HG02943 (cell line): ENCODE results near the gene PLP2.
"Not testable (repeated sequence)": the region's sequence is repeated elsewhere in the genome, so short reads cannot be mapped to it uniquely, and the experiment has no call there.

ENCODE experiments used
- ATAC-seq: cut with Tn5 transposase; IDR thresholded peaks from one replicate; pipeline ENCODE4 v1.9.1; 2021; ENCODE audit warnings: mild to moderate bottlenecking, low read depth, moderate library complexity; ENCODE audit not compliant: unreplicated experiment

The PLP2 gene

DNA sequence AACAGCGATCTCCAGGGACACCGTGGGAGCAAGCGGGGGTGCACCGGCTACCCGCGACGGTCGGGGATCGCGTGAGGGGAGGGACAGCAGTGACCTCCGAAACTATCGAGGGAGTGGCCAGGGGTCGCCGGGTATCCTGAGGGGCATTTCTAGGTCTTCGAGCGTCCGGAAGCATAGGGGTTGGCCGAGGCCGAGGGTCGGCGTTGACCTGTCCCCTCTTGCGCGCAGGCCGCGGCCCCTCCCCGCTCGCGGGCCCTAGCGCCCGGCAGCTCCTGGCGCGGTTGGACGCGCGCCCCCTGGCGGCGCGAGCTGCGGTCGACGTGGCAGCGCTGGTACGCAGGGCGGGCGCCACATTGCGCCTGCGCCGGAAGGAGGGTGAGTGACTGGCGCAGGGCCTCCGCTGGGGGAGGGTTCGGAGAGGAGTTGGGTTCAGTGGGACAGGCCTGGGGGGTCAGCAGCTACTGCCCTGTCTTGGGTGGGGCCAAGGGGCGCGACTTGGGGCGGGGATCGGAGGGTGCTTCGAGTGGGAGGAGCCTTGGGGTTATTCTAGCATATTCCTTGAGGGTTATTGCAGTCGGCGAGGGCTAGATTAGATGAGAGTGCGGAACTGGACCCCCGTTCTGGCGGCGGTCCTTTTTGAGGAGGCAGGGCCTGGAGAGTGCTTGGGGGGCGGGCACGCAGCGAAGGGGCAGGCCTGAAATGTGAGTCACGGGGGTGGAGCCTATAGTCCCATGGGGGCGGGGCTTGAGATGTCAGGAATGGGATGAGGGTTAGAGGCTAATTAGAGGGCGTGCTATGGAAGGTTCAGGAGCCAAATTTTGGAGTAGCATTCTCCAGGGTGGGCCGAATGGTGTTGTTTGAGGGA lies 7.9 kb upstream of the PLP2 start:
- peak; percentile 35 for ATAC-seq

DNA sequence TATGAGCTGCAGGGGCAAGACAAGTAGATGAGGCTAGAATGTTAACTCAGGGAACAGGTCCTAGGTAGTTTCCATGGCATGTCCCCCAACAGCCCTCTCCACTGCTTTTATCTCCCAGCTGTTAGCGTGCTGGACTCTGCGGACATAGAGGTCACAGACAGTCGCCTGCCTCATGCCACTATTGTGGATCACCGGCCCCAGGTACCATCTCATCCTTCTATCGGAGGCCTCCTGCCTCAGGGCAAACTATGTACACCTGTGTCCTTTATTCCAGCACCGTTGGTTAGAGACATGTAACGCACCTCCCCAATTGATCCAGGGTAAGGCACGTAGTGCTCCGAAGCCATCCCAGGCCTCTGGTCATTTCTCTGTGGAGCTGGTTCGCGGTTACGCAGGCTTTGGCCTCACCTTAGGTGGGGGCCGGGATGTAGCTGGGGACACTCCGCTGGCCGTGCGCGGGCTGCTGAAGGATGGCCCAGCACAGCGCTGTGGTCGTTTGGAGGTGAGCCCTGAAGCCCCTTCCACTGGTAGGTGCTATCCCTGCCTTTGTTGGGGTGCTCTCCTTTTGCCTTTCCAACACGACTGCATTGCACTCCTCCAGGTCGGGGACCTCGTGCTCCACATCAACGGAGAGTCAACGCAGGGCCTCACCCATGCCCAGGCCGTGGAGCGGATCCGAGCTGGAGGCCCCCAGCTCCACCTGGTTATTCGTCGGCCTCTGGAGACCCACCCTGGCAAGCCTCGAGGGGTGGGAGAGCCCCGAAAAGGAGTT lies 6.9 kb upstream of the PLP2 start:
- ATAC-seq = no peak

DNA sequence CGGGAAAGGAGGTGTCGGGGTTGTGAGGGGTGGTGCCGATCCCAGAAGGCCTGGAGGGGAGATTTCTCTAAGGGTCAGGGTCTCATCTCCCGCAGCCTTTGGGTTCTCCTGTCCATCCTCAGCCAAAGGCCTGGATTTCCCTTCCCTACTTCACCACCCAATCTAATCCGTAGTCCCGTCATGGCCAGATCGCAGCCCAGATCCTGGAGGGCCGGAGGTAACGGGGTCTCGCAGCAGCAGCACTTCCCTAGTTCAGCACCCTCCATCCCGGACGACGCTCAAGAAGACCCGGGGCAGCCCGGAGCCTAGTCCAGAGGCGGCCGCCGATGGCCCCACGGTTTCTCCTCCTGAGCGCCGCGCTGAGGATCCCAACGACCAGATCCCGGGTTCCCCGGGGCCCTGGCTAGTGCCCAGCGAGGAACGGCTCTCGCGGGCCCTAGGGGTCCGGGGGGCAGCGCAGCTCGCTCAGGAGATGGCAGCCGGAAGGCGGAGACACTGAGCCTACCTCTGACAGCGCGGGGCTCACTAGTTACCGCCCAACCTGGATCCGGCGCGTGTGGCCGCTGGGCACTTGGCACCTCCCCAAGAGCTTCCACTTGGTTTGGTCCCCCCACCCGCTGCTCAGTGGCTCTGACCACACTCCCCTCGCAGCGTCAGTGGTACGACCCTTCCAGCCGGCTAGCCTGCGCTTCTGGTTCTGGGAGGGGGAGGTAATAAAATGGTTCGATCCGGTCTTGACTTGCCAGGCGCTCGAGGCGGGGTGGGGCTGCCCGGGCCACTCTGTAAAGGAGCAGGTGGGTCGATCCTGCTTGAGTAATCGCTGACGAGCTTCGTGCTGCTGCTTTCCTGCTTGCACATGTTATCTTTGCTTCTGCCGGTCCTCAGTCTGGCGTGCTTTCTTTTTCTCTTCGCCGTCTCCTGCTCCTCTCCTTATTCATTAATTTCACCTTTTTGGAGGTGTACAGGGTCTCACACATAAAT lies 5.5 kb upstream of the PLP2 start:
- peak; percentile 60 for ATAC-seq

DNA sequence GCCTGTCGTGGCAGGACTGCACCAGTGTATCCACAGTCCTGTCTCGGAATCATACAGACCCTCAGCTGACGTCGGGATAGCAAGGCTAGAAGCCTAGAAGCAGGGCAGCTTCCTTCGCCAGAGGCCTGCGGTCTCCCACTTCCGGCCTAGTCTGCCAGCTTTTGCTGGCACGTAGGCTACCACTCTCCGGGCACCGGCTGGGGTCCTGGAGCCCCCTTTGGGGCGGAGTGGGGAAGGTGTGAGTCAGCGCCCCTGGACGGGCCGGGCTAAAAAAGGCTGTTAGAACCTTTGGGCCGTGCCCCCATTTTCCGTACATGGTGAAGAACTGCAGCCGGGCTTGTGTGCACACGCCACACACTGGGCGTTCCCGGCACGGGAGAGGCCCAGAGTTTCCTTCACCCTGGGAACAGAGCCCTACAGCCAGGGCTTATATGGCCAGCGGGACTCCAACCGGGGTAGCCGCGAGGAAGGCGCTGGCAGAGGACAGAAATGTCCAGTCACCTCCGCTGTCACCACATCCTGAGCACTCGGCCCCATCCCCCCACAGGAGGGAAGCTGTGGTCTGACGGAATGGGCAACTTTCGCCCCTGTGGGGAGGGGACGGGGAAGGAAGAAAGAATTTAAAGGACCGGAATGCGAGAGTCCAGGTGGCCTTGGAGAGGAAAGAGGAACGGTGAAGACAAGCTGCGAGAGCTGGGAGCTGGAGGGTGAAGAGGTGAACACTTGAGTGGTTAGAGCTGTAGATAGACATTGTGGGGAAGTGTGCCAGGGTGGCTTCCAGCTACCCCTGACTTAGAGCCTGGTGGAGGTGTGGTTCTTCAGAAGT lies 4.6 kb upstream of the PLP2 start:
- peak; percentile 11 for ATAC-seq

DNA sequence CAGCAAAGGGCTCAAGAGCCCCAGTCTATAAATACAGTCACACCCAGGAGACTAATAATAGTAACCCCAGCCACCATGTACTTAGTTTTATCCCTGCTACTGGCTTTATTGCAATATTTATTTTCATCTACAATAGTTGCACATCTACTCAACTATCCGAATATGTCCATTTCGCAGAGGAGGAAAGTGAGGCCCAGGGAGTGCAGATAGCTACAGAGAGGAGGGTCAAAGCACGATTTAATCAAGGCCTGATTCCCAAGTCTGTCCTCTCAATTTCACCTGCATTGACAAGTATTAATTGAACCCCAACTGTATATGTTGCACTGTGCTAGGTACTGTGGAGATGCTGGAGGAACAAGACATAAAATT lies 4.0 kb upstream of the PLP2 start:
- no peak for ATAC-seq

DNA sequence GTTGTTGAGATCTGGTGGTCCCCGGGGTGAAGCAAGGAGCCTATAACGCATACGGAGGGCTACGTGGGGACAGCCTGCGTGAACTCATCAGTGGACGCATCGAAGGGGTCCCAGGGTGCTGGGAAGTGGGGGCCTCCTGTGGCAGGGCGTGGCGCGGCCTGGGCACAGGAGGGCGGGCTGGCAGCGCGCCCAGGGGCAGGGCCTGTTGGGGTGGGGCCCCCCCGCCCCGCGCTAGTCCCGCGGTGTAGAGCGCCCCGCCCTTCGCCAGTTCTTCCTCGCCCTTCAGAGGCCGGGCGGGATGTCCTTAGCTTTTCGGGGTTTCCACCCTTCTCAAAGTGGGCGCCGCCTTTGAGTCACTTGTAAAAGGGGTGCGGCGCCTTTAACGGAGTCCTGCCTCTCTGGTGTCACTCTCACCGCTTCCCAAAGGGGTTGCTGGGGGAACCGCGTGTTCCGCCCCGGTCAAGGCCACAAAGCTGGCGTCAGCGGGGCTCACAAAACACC lies 632 bp downstream of the PLP2 start:
- ATAC-seq = peak; percentile 60

DNA sequence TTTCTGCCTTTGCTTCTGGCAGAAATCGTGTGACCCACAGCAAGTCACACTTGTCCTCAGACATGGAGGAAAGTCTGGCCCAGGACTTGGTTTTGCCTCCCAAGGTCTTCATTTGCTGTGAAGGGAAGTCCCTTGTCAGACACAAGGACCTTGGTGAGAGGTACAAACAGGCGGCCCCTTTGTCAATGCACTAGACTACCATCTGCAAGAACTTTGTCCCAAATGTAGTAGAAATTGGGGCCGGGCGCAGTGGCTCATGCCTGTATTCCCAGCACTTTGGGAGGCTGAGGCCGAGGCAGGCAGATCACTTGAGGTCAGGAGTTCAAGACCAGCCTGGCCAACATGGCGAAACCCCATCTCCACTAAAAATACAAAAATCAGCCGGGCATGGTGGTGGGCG lies 1.8 kb downstream of the PLP2 start:
- not testable (repeated sequence) for ATAC-seq

DNA sequence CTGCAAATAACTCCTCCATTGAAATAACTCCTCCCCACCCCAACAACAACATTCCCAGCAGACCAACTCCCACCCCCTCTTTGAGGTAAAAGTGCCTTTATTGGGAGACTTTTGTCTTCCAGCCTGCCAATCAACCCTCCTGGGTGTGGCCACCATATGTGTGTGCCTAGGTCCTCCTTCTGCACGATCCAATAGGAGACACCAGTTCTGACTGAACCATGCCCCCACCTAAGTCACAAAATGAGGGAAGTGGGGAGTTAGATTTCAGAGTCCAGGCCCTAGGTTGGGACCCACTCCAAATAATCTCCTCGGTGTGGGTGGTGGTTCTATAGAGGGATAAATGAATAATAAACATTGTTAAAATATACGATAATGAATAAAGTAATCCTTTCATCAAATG lies 3.0 kb downstream of the PLP2 start:
- ATAC-seq = no peak

DNA sequence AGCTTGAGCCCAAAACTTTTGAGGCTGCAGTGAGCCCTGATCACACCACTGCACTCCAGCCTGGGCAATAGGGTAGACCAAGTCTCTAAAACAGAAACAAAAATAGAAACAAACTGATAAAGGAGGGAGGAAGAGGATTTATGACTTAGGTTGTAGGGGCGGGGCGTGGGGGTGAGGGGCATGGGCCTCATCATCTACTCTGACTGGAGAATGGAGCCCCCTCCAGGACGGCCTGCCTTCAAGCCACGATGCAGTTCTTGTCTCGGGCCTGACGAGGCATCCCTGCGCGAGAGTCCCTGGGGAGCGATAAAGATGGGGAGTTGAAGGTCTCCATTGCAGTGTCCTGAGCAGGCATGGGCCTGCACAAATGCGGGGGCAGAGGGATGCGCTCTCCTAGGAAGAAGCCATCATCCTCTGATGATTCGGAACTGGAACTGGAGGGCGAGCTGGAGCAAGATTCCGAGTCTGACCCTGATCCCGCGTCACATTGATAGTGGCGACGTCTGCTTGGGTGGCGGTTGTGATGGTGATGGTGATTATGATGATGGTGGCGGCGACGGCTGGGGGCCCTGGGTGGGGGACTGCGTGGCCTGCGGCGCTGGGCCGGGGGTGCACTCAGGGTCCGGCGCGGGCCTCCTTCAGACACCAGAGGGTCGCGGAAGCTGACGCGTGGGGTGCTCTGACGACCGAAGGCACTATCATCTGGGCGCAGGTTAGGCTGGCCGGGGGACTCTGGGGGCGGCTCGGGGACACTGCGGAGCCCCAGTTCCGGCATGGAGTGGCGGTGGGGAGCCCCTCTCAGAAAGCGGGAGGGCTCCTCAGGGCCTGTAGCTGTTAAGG lies 4.0 kb downstream of the PLP2 start:
- no peak for ATAC-seq

DNA sequence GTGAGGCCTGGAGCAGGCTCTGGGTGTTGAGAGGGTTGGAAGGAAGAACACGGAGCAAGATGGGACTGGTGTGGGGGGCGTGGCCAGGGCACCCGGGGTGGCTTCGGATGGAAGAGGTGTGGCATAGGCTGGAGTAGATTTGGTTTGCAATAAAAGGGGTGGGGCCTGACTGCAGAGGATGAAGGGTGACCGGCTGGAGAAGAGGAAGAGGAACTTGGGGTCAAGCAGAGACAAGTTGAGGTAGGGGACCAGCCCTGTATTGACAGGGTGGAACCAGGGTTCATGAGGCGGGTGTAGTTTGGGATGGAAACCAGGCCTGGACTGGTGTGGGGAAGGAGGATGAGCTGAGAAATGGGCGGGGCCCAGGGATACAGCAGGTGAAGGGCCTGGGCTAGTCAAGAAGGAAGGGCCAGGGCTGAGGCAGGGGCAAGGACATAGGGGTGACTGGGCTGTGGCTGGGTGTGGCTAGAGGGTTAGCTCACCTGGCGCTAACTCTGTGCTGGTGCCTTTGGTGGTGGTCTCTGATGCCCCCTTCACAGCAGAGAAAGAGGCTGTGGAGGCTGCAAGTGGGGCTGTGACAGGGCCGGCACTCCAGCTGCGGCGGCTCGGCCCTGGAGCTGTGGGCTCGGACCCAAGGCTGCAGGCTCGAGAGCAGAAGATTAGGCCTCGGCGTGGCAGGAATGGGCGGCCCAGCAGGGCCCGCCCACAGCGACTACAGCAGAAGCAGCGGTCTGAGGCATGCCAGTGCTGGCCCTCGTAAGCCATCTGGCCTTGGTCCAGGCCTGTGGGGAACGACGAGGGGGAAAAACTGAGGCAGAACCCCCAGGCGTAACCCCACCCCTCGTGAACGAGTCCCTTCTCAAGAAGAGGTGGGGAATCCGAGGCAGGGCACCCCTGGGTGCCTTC lies 5.0 kb downstream of the PLP2 start:
- ATAC-seq = no peak

DNA sequence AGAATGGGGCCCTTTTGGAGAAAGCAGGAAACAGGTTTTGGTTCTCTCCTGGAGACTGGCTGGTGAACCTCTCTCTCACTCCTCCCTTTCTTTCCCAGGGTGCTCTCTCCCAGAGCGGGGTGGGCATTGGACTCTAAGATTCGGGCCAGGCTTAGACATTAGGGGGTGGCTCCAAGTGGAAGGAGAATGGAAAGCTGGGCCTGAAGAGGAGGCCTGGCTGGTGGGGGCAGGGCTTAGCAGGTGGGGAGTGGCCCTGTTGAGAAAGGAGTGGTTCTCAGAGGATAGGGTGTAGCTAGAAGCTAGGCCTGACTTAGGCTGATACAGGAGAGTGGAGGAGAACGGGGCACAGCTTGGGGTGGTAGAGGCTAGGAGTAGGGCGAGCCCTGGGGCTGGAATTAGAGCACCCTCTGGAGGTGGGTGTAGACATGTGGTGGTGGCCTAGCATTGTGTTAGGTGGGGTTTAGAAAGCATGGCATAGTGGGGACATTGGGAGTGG lies 5.7 kb downstream of the PLP2 start:
- ATAC-seq = no peak

DNA sequence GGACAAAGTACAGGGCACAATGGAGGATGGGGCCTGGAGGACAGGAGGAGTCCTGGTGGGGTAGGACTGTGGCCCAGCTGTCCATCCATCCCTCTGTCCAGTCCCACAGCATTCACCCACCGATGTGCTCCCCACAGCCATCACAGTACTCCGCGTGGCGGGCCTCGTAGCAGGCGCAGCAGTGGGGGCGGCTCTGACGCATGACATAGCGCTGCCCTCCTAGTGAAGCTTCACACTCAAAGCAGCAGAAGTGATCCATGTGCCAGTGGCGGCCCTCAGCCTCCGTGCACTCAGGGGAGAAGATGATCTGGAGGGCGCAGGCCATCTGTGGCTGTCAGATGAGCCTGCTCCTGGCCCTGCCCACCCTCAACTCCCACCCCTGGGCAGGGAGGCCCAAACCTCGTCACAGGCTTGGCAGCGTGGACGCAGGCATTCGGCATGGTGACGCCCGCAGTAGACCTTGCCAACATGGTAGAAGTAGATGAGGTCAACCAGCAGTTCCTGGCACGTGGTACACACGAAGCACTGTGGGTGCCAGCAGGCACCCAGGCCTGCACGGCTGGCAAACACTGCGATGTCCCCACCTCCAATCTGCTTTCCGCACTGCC lies 6.3 kb downstream of the PLP2 start:
- ATAC-seq = no peak

DNA sequence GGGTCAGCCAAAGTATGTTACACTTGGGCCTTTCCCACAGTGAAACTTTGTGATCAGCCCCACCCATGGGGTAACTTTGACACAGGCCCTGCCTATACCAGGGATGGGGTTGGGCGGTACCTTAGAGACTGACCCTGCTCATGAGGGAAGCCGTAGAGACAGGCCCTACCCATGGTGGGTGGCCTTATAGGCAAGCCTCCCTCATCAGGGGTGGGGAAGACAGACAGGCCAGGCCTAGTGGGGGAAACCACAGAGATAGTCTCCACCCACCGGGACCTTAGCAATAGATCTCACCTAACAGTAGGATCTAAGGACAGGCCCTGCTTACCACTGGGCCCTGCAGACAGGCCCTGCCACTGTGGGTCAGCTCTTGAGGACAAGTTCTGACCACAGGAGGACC lies 6.8 kb downstream of the PLP2 start:
- ATAC-seq = no peak

DNA sequence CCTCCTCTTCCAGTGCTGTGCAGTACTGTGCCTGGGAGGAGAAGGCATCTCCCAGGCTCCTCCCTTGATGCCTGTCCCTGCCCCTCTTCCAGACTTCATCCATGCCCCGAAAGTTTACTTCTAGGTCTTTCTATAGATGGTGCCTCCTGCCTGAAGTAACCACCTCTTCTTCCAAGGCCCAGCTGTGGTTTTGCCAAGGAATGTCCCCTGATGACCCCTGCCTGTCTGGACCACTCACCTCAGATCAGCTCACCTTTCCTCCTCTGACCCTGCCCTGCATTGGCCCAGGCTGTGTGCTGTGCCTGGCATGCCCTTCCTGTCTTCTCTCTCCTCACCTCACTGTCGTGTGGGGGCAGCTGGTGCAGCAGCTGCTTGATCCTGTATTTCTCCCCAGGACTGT lies 7.7 kb downstream of the PLP2 start:
- no peak for ATAC-seq

DNA sequence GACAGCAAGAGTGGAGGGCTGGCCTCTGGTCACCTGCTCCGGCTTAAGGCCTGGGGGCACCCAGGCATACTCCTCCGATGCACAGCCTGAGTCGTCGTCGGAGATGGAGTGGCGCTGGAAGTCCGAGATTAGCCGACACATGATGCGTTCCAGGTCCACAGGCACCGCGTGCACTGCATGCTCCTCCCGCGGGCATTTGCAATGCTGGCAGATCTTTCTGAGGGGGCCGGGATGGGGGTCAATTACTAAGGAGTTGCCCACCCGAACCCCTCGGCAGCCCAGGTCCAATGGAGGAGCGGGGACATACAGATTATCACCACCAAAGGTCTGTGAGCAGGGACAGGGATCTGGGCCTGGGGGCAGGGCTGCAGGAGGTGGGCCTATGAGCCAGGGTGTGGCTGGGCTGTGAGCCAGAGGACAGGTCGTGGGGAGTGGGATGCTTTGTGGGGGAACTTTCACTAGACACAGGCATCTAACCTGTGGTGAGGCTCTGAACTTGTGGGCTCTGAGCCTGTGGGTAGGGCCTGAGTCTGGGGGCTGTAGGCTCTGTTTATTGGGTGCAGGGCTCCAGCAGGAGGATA lies 12.1 kb downstream of the PLP2 start:
- ATAC-seq = no peak

DNA sequence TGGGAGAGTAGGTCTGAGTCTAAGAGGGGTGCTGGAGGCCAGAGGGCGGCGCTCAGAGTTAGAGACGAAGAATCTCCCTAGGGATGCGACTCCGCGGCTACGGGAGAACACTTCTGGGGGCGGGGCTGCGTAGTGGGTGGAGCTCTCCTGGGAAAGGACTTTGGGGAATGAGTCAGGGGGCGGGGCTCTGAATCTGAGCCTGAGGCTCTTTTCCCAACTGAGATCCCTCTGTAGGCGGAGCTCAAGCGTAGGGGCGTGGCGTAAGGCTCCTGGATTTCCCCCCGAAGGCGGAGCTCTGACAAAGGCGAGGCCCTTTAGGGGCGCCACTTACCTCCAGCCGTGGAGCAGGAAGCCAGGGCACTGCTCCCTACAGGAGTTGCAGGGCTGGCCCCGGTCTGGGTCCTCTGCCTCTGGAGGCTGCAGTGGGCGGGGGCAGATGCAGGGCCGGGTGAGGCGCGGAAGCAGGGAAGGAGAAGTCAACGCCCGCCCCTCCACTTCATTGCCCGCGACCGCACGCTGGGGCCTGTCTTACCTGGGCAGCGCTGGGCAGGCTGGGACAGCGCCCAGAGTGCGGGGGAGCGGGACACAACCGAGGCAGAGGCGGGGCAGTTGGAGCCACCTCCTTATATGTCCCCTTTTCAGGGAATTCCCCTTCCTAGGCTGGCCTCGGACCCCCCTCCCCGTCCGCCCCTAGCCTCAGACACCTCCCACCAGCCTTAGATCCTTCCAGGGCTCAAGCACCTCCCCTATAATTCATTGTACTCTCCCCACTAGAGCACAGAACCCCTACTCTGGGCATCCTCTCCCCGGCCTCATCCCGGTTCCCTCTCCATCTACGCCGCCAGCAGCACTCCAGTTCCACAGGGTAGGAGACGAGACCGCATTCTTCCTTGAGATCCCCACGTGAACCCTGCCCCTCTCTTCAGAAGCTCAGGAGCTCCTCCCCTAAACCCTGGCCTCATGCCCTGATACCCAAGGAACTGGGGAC lies 12.9 kb downstream of the PLP2 start:
- ATAC-seq = no peak
